Activated T-cell treated with anti-CD3 and anti-CD28 coated beads for 48 hours (primary cell): ENCODE data around the gene SDCCAG8.
"Not testable (repeated sequence)": the region's sequence is repeated elsewhere in the genome, so short reads cannot be mapped to it uniquely, and the experiment has no call there.

Experiments
- DNase-seq: peaks from one replicate; pipeline ENCODE4 v3.0.0-alpha.2; 2020; ENCODE audit warnings: low read depth

SDCCAG8 gene

DNA sequence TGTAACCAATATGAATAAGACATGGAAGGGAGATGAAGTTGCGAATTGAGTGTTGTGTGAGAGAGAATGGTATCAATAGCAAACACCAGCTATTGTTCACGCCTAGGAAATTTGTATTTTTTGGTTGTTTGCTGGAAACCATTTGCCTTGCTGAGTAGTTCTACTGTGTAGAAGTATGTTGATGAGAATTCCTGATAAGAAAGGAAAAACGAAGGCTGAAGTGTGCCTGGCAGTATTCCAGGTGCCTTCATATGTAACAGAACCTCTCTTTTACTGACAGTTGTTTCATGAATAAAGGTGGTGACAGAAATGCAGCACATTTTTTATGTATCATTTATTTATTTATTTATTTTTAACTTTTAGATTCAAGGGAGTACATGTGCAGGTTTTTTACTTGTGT is 79.5 kb downstream of the SDCCAG8 start:
- no peak for DNase-seq

DNA sequence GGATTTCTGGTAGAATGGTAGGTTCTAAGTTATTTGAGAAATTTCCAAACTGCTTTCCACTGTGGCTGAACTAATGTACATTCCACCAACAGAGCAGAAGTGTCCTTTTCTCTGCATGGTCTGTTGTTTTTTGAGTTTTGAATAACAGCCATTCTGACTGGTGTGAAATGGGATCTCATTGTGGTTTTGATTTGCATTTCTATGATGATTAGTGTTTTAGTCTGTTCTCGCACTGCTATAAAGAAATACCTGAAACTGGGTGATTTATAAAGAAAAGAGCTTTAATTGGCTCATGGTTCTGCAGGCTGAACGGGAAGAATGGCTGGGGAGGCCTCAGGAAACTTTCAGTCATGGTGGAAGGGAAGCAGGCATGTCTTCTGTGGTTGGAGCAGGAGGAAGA is 80.3 kb downstream of the SDCCAG8 start:
- no peak for DNase-seq

DNA sequence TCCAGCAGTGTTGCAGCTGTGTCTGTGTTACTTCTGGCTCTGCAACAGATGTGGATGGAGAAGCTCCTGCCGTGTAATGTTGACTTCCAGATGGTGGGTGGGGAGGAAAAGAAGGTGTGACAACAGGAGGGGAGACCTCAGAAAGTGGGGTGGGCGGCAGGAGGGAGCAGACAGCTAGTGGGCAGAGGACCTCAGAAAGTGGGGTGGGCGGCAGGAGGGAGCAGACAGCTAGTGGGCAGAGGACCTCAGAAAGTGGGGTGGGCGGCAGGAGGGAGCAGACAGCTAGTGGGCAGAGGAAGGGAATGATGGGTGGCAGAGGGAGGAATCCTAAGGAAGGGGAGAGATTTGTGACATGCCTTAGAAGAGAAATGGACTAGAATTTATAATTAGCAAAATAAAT is 83.0 kb downstream of the SDCCAG8 start:
- not testable (repeated sequence) for DNase-seq

DNA sequence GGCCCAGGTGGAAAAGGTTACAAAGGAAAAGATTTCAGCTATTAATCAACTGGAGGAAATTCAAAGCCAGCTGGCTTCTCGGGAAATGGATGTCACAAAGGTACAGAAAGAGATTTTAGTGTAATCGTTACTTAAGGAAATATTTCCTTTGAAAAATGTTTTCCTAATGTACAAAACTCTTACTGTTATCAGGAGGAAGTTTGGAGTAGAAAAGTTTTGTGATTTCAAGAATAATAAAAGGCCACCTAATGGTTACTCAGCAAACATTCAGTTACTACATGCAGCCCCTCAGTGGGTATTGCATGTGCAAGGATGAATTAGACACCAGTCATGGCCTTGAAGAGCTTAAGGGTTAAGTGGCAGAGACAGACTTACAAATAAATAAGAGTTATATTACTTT is 85.2 kb downstream of the SDCCAG8 start:
- no peak for DNase-seq

DNA sequence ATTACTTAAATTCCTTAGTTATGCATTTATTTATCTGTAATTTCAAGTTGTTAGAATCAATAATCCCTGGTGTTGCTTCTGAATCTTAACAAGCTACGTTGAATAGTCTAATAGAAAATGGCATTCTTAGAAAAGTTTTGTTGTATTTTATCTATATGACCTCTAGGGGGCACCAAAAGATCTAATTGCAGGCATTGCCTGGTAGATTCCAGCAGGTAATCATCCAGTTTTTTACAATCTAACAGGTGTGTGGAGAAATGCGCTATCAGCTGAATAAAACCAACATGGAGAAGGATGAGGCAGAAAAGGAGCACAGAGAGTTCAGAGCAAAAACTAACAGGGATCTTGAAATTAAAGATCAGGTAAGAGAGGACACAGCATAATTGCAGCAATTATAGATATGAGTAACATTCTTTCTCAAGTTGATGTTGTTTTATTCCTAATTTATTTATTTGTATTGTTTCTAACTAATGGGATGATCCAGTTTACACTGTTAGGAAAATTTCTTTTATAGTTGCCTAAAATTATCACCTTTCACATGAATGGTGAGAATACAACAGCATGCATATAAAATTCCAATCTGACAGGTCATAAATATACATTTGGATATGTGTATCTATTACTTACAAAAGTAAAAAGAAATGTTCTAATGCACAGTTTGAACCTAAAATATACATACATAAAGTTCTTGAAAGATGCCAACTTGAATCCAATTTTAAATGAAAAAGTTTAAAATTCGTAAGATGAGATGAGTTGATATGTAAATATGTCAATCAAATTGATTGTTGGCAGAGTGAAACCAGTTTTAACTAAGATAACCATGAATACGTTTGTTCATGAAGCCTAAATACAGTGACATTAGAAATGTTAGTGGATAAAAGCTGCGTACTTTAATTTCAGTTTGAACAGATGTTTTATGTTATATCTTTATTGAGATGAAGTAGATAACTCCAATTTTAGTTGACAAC is 88.4 kb downstream of the SDCCAG8 start:
- DNase-seq, result no peak

DNA sequence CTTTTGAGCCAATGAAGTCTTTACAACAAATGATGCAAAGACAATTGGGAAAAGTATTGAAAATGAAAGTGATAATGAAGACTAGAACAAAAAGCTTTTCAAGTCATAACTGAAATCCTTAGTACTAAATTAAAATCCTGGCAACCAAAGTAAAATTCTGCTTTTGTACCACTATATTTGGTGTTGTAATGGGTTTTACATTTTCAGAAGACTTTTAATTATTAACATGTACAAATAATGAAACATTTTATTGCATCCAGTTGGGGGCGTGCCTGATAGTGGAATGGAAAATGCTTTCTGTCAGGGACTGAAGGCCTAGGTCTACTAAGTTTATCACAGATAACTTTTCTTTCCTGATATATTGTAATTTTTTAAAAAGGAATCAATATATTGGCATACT is 89.4 kb downstream of the SDCCAG8 start:
- DNase-seq, result no peak

DNA sequence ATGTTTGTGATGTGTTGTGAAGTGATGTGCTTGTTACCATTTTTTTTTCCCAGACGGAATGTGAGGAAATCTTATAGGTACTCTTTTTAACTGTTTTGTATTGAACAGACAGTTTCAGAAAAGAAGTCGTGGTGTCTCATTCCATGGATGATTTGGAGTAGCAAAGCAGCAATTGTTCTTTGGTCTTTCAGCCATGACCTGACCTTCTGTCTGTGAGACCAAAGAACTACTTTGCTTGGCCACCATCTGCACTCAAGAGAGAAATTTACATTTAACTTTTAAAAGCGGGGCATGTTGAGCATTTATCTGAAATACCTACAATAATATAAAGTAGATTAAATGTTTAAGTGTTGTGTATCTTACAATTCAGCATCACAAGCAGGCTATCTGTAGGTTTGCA is 90.2 kb downstream of the SDCCAG8 start:
- DNase-seq, result no peak

DNA sequence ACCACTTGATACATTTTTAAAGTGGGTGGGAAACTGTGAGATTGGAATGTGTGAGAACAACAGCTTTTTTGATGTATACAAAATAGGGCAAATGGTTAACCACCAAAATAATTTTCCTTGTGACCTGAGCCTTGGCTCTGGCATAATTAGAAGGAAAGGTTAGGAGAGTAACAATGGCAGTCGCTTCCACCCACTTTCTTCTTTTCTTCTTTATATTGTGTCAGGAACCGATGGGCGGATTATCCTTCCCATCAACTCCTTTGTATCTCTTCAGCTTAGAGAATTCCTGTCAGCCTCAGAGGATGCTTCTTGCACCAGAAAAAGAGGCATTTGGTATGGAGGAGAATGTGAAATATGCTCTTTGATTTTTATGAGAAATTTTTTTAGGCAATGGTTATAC is 90.6 kb downstream of the SDCCAG8 start:
- no peak for DNase-seq

DNA sequence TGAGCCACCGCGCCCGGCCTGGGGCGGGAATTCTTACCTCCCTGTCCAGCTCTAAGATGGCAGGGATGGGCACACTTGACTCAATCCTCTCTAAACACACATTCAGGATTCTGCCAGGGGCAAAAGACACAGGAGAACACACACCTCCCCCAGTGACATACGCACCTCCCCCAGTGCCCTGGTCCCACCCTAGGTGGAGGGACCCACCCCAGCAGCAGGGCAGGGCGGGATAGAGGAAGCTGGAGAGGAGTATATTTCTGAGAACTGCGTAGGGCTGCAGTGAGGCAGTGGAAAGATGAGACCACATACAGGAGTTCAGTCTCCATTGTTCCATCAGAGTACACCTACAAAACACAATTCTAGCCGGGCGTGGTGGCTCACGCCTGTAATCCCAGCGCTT is 92.5 kb downstream of the SDCCAG8 start:
- no peak for DNase-seq

DNA sequence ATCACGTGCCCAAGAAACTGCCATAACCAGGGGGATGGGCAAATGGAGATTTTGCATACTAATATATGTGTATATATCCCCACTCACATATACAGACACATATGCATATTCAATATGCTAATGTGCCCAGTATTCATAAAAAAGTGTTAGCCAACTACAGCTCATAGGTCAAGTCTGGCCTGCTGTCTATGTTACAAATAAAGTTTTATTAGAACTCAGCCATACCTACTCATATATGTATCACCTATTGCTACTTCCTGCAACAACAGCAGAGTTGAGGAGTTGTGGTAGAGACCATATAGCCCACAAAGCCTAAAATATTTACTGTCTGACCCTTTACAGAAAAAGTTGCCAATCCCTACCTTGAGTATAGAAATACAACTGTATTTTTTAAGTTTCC is 93.3 kb downstream of the SDCCAG8 start:
- no peak for DNase-seq

DNA sequence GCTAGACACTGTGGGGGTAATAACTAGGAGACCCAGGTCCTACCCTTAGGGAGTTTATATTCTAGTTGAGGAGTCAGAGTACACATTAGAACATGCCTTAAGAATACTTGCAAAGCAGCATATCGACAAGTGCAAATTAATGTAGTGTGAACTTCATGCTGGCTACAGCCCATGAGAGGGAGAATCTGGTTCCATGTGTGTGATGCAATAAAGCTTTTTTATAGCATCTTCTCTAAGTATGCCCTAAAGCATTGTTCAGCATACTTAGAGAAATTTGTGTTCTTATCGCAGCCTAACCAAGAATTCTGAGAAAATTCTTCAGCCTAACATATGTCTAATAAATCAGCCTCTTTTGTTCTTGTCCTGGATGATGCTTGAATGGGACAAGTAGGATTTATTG is 95.5 kb downstream of the SDCCAG8 start:
- no peak for DNase-seq

DNA sequence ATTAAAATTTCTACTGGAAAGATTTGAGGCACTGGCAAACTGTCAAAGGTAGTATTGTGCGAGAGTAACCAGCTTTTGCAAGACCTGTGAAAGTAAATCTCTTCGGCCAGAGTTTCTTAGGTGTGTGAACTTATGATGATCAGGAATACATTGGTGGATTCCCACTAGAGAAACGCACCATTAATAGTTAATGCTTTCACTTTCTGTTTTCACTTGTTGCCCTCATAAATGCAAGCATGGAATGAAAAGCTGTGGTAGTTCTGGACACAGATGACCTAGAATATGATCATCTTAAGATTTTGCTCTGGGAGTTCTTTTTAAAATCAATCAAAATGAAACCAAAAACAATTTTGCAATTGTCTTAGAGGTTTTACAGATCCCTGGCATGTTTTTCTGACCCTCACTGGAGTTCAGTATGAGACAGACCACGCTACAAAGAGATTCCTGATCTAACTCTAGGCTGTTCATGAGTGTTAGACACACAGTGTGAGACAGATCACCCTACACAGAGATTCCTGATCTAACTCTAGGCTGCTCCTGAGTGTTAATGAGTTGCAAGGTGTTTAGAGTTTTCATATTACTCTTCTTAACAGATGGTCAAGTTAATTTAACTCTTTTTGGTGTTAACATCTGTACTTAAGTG is 98.8 kb downstream of the SDCCAG8 start:
- DNase-seq, result no peak

DNA sequence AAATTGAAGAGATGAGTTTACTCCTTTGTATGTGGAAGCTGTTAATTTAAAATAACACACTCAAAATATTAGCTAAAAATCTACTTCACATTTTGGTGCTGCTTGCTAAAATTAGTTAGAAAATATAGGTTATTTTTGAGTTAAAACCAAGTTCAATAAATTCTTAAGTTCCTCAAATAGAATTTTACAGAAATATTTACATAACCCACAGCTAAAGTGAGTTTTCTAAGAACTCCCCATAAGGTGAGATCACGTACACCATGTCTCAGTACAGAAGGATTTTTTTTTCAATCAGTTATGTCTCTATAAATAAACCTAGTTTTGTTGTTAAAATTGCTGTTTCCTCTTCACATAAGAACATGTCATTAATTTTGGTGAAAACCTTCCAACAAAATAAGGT is 108.0 kb downstream of the SDCCAG8 start:
- DNase-seq, result no peak

DNA sequence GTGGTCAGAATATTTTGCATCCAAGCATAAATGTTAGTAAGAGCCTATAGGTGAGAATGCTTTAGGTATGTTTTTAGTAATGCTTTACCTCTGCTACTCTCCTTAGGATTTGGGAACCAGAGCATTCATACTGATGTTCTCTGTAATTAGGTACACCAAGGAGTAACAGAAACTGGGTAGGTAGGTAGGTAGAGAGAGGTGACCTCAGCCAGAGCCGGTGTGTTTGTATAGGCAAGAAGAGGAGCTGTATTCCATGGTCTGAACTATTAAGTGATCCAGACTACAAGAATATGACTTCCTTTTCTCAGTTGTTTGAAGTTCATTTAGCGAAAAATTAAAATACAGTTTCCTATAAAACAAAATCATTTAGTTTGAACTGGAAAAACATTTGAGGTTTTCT is 108.5 kb downstream of the SDCCAG8 start:
- no peak for DNase-seq

DNA sequence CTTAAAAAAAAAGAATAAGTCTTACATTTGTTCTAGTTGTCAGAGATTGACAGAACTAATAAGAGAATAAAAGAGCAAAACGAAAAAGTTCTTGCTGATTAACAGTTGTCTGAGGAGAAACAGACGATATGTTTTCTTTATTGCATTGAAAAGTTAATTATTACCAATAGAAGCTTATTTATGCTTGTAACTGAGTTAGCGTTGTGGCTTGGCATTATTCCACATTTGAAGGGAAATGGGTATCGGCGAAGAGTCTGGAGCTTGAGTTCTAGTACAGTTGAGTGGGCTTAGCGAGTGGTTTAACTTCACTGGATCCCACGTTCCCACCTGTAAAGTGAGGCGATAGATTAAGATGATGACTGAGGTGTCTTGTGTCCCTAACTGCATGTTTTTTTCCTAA is 109.0 kb downstream of the SDCCAG8 start:
- no peak for DNase-seq

DNA sequence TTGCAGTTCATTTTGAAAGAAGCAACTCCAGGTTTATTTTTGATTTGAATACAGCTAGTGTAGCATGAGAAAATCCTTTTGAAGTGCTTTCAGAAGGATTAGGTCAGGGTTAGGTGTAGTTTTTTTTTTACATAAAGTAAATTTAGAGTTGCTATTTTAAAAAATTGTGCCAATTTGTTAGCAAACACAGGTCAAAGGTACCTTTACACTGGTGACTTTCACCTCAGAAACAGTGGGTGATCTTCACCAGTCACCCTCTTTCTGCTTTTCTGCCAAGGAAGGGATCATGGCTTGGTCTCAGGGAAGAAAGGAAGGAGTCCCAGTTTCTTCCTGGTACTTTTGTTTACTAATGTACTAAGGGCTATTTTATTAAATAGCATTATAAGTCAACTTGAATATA is 111.5 kb downstream of the SDCCAG8 start:
- no peak for DNase-seq

DNA sequence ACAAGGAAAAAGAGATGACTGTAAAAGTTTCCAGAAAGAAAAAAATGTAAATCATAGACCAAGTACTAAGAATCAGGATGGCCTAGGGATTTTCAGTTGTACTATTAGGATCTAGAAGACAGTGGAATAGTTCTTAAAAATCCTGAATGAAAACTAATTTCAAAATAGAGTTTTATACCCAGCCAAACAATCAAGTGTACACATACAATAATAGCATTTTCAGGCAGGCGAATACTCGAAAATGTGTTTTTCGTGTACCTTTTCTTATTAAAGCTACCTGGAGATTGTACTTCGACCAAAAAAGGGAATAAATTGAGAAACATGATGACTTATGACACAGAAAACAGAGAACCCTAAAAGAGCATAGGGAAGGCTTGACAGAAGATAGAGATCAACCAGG is 118.6 kb downstream of the SDCCAG8 start:
- no peak for DNase-seq

DNA sequence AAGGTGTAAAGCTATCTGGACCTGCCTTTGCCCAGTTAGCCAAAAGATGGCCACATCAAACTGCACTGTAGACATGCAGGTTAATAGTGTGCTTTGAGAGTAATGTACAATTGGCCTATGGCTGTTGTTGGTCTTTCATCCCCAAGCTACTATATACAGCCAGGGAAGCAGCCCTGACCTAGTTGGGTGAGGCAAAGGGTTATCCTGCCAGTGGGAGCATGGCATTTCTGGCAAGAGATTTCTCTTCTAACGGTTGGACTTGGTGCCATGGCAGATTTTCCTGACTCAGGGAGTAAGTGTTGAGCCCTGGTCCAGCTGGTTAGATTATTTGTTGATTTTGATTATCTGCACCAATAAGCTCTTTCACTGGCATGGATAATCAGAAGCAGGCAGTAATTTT is 119.8 kb downstream of the SDCCAG8 start:
- no peak for DNase-seq

DNA sequence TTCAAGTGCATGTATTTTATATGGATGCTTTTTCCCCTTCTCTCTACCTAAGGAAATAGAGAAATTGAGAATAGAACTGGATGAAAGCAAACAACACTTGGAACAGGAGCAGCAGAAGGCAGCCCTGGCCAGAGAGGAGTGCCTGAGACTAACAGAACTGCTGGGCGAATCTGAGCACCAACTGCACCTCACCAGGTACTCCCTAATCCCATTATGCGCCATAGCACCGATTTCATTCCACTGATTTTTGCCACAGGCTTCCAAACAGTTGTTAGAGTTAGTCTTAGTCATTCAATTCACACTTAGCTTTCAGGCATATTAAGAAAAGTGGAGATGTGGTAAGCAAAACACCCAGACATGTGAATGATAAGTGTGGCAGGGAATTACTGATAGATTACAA is 122.8 kb downstream of the SDCCAG8 start:
- no peak for DNase-seq

DNA sequence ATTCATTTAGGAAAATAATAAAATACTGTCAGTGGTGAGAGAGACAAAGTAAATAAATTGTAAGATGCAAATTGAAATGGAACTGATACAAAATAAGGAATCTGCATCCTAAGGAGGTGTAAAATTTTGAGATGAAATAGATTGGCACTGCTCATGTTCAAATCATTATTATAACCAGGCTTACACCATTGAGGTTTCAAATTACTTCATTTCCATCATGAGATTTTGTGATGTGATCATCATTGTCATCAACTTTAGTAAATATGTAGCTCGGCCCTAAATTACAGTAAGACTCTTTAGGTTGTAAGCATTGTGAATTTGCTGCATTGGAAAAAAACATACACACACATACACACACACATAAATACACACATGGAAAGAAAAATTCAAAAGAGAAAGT is 123.4 kb downstream of the SDCCAG8 start:
- DNase-seq, result no peak

DNA sequence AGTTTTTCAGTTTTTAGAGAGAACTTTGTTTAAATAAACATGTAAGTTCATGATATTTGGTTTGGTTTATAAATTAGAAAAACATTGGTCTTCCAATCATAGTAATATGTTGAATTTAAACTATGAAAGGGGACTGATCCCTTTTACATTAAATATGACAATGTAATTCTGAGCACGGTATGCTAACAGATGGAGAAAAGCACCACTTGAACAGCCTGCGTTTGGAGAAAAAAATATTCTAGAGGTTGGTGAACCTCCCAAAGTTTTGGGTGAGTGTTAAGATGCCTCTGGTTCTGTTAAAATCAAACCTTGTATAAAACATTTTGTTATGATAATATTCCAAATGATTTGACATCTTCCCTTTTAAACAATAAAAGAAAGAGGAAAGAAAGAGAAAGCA is 123.9 kb downstream of the SDCCAG8 start:
- no peak for DNase-seq

DNA sequence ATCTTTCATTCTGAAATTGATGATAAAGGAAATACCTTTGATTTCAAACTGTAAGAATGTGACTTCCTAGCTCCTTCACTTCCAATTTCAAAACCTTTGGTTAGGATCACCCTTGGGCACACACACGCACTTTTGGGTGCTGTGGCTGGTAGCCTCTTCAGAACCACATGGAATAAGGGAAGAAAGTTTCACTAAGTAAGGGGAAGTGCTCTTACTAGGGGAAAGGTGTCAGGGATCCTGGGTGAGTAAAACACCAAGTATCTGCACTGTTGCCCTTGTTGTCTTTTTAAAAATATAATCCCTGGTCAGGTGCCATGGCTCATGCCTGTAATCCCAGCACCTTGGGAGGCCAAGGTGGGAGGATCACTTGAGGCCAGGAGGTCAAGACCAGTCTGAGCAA is 132.4 kb downstream of the SDCCAG8 start:
- no peak for DNase-seq

DNA sequence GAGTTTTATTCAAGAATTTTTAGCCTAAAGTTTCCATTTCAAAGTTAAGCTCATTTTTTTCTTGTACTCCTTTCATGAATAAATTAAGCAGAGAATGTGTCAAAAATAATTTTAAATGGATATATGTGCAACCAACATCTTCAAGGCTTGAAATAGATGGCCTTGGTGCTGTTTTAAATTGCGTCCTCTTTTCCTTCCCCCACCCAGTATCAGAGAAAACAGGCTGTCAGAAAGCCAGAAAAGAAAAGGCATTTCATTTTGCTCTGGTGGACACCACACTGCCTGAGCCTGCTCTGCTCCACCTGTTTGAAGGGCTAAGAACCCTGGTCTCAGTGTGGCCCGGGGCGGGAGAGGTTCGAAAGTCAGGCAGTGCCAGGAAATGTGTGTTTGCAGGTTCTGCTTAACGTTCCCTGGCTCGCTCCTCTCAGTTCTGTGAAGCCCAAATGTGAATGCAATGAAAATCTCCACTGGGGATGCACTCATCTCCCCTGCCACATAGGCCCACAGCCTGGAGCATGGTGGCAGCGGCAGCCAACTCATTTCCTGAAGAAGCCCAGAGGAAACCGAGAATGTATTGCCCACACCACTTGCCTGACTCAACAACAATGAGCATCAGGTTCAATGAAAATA is 134.4 kb downstream of the SDCCAG8 start:
- DNase-seq, result no peak
